ENCODE measurements around the gene EDIL3.

DNA sequence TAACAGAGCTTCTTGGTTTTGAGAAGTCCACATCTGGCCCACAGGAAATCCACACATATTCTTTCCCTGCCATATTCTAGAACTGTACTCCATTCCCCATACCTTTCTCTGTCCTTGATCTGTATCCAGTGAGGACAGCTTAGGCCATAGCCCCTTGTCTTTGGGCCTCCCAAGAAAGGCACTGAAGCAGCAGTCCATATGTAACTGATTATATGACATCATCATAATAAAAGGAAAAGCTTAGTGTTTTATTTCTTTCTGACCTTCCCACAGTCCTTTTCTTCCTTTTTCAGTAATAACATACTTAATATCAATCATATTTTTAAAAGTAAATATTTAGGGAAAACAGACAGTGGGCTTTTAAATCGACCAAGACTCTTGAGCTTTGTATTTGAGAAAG lies 222.0 kb downstream of the EDIL3 start:
- TF ChIP-seq, protein P1, sequence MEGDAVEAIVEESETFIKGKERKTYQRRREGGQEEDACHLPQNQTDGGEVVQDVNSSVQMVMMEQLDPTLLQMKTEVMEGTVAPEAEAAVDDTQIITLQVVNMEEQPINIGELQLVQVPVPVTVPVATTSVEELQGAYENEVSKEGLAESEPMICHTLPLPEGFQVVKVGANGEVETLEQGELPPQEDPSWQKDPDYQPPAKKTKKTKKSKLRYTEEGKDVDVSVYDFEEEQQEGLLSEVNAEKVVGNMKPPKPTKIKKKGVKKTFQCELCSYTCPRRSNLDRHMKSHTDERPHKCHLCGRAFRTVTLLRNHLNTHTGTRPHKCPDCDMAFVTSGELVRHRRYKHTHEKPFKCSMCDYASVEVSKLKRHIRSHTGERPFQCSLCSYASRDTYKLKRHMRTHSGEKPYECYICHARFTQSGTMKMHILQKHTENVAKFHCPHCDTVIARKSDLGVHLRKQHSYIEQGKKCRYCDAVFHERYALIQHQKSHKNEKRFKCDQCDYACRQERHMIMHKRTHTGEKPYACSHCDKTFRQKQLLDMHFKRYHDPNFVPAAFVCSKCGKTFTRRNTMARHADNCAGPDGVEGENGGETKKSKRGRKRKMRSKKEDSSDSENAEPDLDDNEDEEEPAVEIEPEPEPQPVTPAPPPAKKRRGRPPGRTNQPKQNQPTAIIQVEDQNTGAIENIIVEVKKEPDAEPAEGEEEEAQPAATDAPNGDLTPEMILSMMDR (IDR thresholded peaks at IDR 0.05): no peak
- TF ChIP-seq POLR2A (IDR thresholded peaks at IDR 0.05): no peak
